Aorta (tissue), 5 donors: ENCODE results near the gene MELTF. TPM values are rescaled to one million over a fixed set of nuclear protein-coding genes. Genes with fewer than 3 reads are reported as not detected.

Experiments used
- ATAC-seq: fragments of 200-7000 bp; cut with Tn5 transposase; one replicate; pipeline ENCODE4 v1.9.1; 2022; ENCODE audit warnings: moderate library complexity; ENCODE audit not compliant: low FRiP score
- DNase-seq, 2 donors: peaks; one replicate each; pipeline ENCODE4 v3.0.0-alpha.2; 2020
- H3K27ac ChIP-seq, 2 donors: one replicate each; pipeline ENCODE4 v1.5.1; 2013; ENCODE audit warnings: low read length in 2 of 2, mild to moderate bottlenecking in 2 of 2, moderate library complexity in 2 of 2, control low read depth in 1 of 2, inconsistent platforms in 1 of 2, low read depth in 1 of 2
- H3K27me3 ChIP-seq, 2 donors: one replicate each; pipeline ENCODE4 v1.6.1; 2013; ENCODE audit warnings: control low read depth in 1 of 2, low read length in 1 of 2, mild to moderate bottlenecking in 1 of 2, moderate library complexity in 1 of 2; ENCODE audit not compliant: insufficient read depth in 2 of 2, control insufficient read depth in 1 of 2
- H3K36me3 ChIP-seq, 2 donors: one replicate each; pipeline ENCODE4 v1.6.1; 2013; ENCODE audit warnings: control low read depth in 1 of 2, low read length in 1 of 2, mild to moderate bottlenecking in 1 of 2; ENCODE audit not compliant: insufficient read depth in 2 of 2, control insufficient read depth in 1 of 2
- H3K4me1 ChIP-seq, 2 donors: one replicate each; pipeline ENCODE4 v1.6.1; 2013; ENCODE audit warnings: low read length in 2 of 2, control low read depth in 1 of 2, mild to moderate bottlenecking in 1 of 2, moderate library complexity in 1 of 2; ENCODE audit not compliant: insufficient read depth in 2 of 2, control insufficient read depth in 1 of 2
- H3K4me3 ChIP-seq, 2 donors: one replicate each; pipeline ENCODE4 v1.5.1; 2013; ENCODE audit warnings: low read length in 2 of 2, control low read depth in 1 of 2, mild to moderate bottlenecking in 1 of 2
- H3K9me3 ChIP-seq: one replicate; pipeline ENCODE4 v1.6.1; 2013; ENCODE audit warnings: mild to moderate bottlenecking, low read length; ENCODE audit not compliant: control insufficient read depth
- WGBS, 2 donors: extraction: QIAGEN DNeasy Blood & Tissue Kit; methylation state at CpG; one replicate each; pipeline ENCODE4 v1.1.7; 2013; 5-methylcytosine and 5-hydroxymethylcytosine counted together
- intact Hi-C, 2 donors: fragments of 100-400 bp; cut with DNase I; formaldehyde crosslinking; loops; one replicate each; pipeline versions ENCODE4 v1.14.2 to v1.15.0; 2022
- polyA plus RNA-seq, 2 donors: library from polyadenylated mRNA; stranded (reverse); fragments of 200-250 nt; gene quantifications; one replicate each; pipeline ENCODE4 v1.2.3, GENCODE V29; 2013
- total RNA-seq, 2 donors: library from RNA; stranded (reverse); fragmentation: NEBNext Ultra II Directional; extraction: Animal tissue kit (Norgen Biotek cat#: 25700); gene quantifications; one replicate each; pipeline ENCODE4 v1.2.1, GENCODE V29; 2021
- donor health status: healthy with polysubstance abuse.
- donor health status: Bipolar disorder and iron deficiency.
- donor health status: DM: no; HTN: no; CAD: no.
- donor health status: DM: no; HTN: no; CAD: no.
- donor health status: DM: yes; HTN: yes; CAD: no.

The MELTF gene
- total and polyA plus RNA-seq, 4 donors = 1.00 to 6.0 (median 3.2) TPM

DNA sequence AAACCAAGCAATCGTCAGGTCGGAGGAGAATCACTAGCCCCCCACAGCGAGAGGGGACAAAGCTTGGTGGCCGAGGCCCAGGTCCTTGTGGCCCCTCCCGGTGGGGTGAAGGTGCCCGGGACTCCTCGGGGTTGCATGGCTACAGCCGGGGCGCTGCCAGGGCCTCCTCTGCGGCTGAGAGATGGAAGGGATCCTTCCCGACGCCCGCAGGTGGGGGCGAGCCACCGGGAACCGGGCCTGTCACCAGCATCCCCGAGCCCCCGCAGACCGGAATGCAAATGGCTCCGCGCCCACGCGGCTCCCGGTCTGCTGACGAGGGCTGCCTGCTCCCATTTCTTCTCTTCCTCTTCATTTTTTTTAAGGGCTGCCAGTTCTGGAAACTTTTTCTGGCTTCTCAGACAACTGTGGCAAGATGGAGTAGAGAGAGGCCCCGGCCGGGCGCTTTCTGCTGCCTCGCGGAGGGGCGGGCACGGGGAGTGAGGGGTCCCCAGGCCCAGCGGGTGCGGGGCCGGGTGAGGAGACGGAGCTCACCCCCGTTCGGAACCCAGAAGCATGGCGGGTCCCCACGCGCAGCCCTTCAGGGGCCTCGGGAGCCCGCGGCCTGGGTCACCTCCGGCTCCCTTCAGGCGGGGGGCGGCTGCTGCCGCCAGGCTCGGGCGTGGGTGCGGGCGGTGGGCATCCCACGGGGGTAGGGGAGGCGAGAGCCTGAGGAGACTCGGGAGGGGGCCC is 27.5 kb downstream of the MELTF start:
- intact Hi-C loops = loop anchor here (2.0 to 10.0 kb wide), 3 partner anchors 29 to 185 kb away; no protein-coding TSS in a partner anchor
- Histone ChIP-seq H3K9me3 (no peaks in the 10 kb centered on the region), H3K4me3 (peak overlapping the region; percentile 51 to 84), H3K27ac (peak overlapping the region; percentile 31 to 35), H3K27me3 (no peaks in the 10 kb centered on the region), H3K4me1 (no peaks in the 10 kb centered on the region), H3K36me3 (no peaks in the 10 kb centered on the region)
- WGBS, 2 donors = 18 to 19% methylated on average over 48 to 55 of the region's 55 CpGs
- DNase-seq = peak; percentile 56 to 82
- peak; percentile 40 for ATAC-seq

DNA sequence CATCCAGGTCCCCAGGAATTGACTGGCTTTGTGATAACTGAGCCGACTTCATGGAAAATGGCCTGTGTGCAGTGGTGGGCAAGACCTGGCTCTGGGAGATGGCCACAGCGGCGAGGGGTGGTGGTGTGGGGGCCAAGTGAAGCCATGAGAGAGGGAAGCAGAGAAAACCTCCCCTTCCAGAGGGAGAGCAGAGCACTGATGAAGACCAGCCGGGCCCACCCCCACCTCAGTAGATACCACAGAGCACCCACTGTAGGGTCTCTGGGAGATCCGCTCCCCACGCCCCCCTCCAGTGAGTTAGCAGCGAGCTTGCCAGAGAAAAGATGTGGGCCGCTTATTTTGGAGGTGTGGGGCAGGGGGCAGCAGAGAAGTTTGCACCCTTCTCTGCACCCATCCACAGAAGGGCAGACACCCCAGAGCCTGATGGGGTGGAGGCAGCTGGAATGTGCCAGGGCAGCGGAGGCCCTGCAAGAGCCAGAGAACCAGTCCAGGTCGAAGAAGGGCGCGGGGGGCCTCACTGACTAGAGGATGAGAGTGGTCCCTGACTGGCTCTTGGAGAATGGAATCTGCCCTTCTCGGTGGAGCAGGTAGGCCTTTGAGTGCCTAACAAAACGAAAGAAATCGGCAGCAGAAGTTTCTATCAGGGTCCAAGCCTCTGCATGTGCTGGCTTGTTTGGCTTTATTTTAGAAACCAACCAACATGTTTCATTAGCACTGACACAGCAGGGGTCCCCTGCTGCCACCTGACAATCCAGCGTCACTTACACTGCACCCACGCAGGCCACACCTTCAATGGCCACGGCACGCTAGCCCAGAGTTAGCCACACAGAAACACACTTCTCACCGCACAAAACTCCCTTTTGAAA is 28.3 kb downstream of the MELTF start:
- Histone ChIP-seq H3K4me3 (no peak overlapping the region), H3K36me3 (no peaks in the 10 kb centered on the region), H3K27ac (no peak overlapping the region), H3K9me3 (no peaks in the 10 kb centered on the region), H3K4me1 (no peaks in the 10 kb centered on the region), H3K27me3 (no peaks in the 10 kb centered on the region)
- 96 to 97% methylated on average over 20 of the region's 20 CpGs for WGBS, 2 donors
- peak; percentile 26 to 68 for DNase-seq
- intact Hi-C loops = loop anchor here in 1 of 2 donors (10.0 kb wide), 1 partner anchor 183 kb away; no protein-coding TSS in a partner anchor
- ATAC-seq = no peak

DNA sequence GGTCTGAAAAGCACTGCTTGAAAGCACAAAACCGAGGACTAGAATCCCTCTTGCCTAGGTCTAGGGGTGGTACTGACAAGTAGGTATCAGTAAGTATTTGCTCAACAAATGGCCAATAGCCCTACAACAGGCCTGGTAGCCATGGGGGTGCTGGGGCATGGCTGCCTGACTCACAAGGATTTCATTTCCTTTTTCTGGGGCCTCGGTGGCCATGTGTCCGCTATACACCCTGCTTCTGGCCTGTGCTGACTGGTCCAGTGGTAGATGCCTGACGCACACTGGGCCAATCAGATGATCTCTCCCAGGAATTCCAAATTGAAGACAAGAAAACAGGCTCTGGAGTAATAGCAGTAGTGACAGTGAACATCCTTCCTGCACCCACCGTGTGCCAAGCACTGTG is 29.4 kb downstream of the MELTF start:
- no peaks in the 10 kb centered on the region for H3K27me3 ChIP-seq
- no peaks in the 10 kb centered on the region for H3K4me1 ChIP-seq
- 89 to 90% methylated on average over 5 of the region's 5 CpGs for WGBS, 2 donors
- H3K9me3 ChIP-seq = no peaks in the 10 kb centered on the region
- H3K27ac ChIP-seq = no peak overlapping the region
- no peak overlapping the region for H3K4me3 ChIP-seq
- no peaks in the 10 kb centered on the region for H3K36me3 ChIP-seq
- DNase-seq = peak; percentile 36 to 37
- intact Hi-C loops = loop anchor here in 1 of 2 donors (10.0 kb wide), 1 partner anchor 185 kb away; no protein-coding TSS in a partner anchor
- no peak for ATAC-seq

DNA sequence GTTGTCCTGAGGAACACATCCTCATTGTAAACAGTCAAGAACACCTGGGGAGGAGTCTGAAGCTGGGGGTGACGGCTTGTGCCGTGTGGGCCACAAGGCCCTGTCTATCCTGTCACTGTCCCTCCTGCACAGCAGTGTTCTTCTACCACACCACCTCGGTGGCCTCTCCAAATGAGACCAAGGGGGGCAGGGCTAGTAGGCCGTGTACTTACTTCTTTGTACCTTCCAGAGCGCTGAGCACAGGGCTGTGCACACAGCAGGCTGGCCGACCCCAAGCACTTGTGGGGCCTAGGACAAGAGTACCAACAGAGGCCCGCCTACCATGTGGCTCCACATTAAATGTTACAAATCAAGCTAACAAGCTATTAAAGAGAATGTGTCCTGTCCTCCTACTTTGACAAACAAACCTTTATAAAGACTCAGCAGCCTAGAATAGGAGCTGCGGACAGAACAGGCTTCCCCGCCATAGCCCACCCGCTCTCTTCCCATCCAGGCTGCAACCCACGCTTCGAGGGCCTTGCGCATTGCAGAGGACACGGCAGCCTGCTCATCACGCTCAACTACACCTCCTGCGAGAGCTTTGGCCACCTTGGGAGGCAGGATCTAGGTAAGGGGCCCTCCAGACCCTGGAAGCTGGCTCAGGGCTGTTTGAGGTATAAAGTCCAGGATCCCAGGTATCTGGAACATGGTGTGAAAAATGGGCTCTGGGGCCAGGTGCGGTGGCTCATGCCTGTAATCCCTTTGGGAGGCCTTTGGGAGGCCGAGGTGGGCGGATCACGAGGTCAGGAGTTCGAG is 30.5 kb downstream of the MELTF start:
- Histone ChIP-seq H3K9me3 (no peaks in the 10 kb centered on the region), H3K36me3 (no peaks in the 10 kb centered on the region), H3K4me1 (no peaks in the 10 kb centered on the region), H3K4me3 (no peak overlapping the region), H3K27ac (no peak overlapping the region), H3K27me3 (no peaks in the 10 kb centered on the region)
- DNase-seq (peak; percentile 30 to 56), ATAC-seq (no peak)
- intact Hi-C loops = no loop called here
- 88 to 90% methylated on average over 21 of the region's 21 CpGs for WGBS, 2 donors

DNA sequence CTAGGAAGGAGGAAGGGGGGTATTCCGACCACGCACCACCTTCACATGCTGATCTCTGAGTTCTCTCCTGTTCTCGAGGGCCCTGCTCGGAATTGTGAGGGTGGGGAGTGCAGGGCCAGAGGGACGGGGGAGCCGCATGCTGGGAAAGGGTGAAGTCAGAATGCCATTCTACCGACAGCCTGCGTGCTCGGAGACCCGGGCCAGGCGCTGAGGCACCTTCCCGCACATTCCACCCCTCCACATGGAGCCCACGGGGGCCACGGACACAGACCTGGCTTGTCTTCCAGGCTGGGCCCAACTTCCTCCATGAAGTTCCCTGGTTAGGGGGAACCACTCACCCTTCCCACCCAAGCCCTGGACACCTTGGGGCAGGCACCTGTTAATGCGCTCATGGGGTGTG is 32.3 kb downstream of the MELTF start:
- Histone ChIP-seq H3K4me3 (no peak overlapping the region), H3K4me1 (no peaks in the 10 kb centered on the region), H3K27me3 (no peaks in the 10 kb centered on the region), H3K27ac (no peak overlapping the region), H3K9me3 (no peaks in the 10 kb centered on the region), H3K36me3 (no peaks in the 10 kb centered on the region)
- no peak for ATAC-seq
- intact Hi-C loops = no loop called here
- peak; percentile 25 to 70 for DNase-seq
- WGBS, 2 donors = 92 to 93% methylated on average over 15 of the region's 15 CpGs

DNA sequence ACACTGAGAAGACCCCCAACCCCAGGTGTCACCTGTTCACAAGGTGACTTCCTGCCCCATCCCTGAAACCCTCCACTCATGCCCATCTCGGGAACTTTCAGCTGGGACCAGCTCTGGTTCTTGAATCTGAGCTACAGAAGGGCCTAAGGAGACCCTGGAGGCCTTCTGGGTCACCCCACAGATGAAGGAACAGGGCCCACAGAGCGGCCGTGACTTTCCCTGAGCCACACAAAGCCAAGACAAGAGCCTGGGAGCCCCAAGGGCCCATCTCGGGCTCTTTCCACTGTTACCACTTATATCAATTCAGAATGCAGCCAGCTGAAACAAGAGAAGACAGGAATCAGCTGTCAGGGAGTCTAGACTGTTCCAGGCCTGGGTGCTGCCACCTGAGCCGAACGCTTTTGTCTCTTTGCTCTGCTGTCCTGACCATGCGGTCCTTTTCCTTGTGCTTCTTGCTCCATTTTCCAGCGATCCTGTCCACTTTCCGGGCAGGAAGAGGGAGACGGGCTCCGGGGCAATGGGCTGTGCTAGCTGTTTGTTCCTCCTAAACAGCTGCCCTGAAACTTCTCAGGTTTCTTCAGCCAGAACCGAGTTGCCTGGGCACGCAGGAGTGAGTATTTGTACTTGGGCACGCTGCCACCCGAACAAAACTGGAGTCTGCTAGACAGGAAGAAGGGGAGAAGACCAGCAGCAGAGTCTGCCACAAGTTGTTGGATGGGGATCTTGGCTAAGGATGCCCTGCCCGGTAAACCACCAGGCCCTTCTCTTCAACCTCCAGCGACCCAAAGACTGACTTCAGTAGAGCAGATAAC is 33.0 kb downstream of the MELTF start:
- Histone ChIP-seq H3K4me1 (no peaks in the 10 kb centered on the region), H3K4me3 (no peak overlapping the region), H3K27me3 (no peaks in the 10 kb centered on the region), H3K36me3 (no peaks in the 10 kb centered on the region), H3K9me3 (no peaks in the 10 kb centered on the region), H3K27ac (no peak overlapping the region)
- ATAC-seq (no peak), DNase-seq (peak in 1 of 2 donors; percentile 46)
- 74 to 78% methylated on average over 17 of the region's 17 CpGs for WGBS, 2 donors
- intact Hi-C loops = no loop called here

DNA sequence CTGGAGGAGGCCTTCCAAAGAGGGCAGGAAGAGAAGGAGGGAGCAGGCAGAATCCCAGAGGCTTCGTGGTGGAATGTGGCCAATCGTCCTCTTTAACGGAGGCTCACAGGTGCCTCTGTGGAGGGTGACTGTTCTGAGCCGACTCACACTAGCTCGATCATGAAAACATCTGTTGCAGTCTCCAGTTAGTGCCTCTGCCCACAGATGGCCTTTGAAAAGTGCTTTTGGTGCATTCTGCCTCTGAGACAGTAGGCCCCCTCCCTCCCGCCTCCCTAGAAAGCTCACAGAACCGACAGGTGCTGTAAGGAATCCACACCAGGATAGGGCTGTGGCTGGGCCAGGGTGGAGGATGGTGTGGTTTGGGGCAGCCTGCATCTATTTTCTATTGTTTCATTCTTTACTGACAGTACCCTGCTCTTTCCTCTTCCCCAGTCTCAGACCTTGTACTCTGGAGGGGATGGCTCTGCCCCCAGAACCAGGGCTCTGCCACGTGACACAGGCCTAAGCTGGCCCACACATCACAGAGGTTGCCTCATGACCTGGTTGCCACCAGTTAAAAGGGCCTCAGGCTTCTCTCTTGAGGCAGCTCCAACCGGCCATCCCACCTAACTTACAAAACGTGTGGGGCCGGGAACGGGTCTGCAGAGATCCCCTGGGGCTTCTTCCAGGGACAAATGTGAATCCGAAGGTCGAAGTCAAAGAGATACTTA is 33.8 kb downstream of the MELTF start:
- DNase-seq = peak in 1 of 2 donors; percentile 31
- Histone ChIP-seq H3K9me3 (no peaks in the 10 kb centered on the region), H3K27ac (no peak overlapping the region), H3K4me1 (no peaks in the 10 kb centered on the region), H3K4me3 (no peak overlapping the region), H3K27me3 (no peaks in the 10 kb centered on the region), H3K36me3 (no peaks in the 10 kb centered on the region)
- no peak for ATAC-seq
- WGBS, 2 donors = 86 to 87% methylated on average over 14 of the region's 14 CpGs
- intact Hi-C loops = no loop called here
